A549 treated with CORT108297 at 1 μM for 4 hours (cell line): Measurements from ENCODE around the gene LRRC74A. TPM values are rescaled to one million over a fixed set of nuclear protein-coding genes. Genes with fewer than 3 reads are reported as not detected.

Source experiments
- total RNA-seq: library from RNA; stranded (reverse); fragments of 200-300 nt; extraction: Qiagen RNA extraction; gene quantifications from 5 replicates; pipeline ENCODE4 v1.2.3, GENCODE V29; 2022

LRRC74A gene
- total RNA-seq, result not detected in 5 replicates

GRCh38 chr14:76826122-76826521, at the start of gene LRRC74A:
Gene LRRC74A (plus strand): TSS chr14:76826408. CDS start chr14:76826698, 290 bp downstream.

DNA sequence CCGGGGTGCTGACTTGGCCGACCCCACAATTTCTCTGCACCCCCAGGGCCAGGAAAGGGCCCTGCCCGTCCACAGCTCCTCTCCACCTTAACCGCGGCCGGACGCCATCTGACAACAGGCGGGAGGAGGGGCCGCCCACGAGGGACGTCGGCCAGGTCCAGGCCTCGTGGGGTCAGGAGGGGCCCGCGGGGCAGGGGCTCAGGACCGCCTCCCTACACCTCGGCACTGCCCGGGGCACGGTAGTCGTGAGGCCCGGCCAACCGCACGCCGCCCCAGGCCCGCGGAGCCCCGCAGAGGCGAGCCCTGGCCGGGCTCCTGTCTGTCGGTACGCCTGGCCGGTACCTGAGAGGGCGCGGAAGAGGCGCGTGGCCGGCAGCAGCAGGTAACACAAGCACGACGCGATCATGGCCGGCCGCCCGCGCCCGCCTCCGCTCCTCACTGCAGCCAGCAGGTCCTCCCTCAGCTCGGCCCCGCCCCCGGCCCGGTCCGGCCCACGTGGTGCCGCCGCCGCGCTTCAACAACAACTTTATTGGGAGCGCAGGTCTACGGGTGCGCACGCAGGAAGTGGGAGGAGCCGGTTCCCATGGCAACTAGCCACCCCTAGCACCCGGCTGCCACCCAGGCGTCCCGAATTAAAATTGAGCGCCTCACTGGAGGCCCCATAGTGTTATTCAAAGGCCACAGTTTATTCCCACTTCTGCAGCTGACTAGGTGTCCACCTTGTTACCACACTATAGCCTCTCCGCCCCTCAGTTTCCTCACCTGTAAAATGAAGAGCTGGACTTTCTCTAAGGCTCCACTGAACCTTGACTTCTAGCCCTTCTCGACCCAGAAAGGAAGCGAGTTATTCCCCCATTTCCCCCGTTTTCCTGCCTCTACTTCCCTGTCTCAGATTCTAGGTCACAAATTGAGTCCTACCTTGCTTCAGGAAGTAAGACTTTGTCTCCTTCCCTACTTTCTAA, 13.5 kb upstream of the LRRC74A start, which contains the start of gene ANGEL1:
Gene ANGEL1, minus strand, starts transcription at position 461 of the 962 bp plus-strand sequence. Its CDS starts 55 bp downstream, at position 406.

Other genes with a start within 250 kb of the LRRC74A start
- gene VASH1, start 64.9 kb upstream of the LRRC74A start, total RNA-seq, result 3.4 to 5.0 TPM (median 4.2 TPM) in 5 replicates
- gene ANGEL1, start 13.5 kb upstream of the LRRC74A start, total RNA-seq, result 6.2 to 9.4 TPM (median 9.1 TPM) in 5 replicates
- 15.9 to 24.7 TPM (median 23.0 TPM) in 5 replicates for gene IRF2BPL, start 202.3 kb downstream of the LRRC74A start, total RNA-seq